HG03354 (cell line): Measurements from ENCODE around the gene PCDHAC1.

Source experiments
- ATAC-seq: cut with Tn5 transposase; IDR thresholded peaks from one replicate; pipeline ENCODE4 v1.9.1; 2021; ENCODE audit warnings: mild to moderate bottlenecking; ENCODE audit not compliant: unreplicated experiment, poor library complexity, severe bottlenecking

PCDHAC1 gene

DNA sequence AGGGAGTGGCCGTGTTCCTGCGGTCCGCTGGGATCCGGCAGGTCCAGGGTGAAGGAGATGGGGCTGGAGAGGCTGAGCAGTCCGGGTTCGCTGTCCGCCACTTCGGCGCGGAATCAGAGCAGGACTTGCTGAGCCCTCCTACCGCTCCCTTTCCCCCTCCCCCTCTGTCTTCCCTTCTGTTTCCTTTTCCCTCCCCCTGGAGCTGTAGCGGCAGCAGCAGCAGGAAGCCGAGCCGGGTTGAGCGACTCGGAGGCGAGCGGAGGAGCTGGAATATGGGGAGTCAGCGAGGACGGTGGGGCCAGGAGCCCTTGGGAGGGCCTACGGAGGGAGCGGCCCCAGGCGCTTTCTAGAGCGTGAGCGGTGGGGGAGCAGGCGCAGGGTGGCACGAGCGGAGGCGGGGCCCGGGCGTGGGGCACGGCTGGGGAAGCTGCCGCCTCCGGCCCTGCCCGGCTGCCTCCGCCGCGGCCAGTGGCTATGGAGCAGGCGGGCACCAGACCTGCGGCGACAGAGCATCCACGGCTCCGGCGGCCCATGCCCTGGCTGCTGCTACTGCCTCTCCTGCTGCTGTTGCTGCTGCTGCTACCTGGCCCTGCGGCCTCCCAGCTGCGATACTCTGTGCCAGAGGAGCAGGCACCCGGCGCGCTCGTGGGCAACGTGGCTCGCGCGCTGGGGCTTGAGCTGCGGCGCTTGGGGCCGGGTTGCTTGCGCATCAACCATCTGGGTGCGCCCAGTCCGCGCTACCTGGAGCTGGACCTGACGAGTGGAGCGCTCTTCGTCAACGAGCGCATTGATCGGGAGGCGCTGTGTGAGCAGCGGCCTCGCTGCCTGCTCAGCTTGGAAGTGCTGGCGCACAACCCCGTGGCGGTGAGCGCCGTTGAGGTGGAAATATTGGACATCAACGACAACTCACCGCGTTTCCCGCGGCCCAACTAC lies 40.5 kb downstream of the PCDHAC1 start, which contains the start of gene PCDHAC2:
TSS of gene PCDHAC2 (plus strand) at position 184 of the 933 bp plus-strand sequence. CDS start at position 475, 291 bp downstream.
- no peak for ATAC-seq

GRCh38 chr5:140967226-140967893 lies 41.3 kb downstream of the PCDHAC1 start:
- ATAC-seq, result no peak

DNA sequence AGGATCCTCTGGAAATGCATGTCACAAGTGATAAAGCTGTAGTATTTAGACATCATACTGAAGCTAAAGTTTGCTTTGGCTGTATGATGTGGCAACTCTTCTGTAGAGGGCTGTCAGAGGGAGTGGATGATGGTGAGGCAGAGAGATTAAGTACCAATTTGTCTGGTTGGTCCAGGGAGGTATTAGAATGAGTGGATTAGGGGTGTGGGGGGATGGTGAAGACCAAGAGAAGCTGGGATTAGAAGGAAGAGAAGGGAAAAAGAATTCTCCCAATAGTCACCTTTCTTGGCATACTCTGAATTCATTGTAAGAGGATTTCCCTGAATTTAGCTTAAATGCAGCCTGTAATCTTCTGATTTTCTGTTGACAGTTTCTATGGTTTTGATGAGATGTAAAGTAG lies 43.8 kb downstream of the PCDHAC1 start:
- ATAC-seq, result no peak

DNA sequence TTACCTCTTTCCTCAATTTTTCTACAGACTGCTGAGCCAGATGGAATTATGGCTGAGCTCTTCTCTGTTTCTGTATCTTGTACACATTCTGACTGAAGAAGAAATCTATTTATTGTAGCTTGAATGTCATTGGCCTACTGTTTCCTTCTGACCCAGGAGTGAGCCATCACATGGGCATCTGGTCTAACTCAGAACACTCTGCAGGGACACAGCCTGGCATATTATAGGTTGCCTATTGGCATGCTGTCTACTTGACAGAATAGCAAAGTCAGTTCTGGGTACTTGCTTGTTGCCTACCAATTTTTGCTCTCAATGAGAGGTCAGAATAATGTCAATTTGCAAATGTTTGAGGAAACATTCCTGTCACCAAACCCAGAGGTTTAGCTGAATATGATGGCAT lies 47.5 kb downstream of the PCDHAC1 start:
- ATAC-seq, result no peak

GRCh38 chr5:140977003-140977402 lies 50.9 kb downstream of the PCDHAC1 start:
- ATAC-seq, result no peak

DNA sequence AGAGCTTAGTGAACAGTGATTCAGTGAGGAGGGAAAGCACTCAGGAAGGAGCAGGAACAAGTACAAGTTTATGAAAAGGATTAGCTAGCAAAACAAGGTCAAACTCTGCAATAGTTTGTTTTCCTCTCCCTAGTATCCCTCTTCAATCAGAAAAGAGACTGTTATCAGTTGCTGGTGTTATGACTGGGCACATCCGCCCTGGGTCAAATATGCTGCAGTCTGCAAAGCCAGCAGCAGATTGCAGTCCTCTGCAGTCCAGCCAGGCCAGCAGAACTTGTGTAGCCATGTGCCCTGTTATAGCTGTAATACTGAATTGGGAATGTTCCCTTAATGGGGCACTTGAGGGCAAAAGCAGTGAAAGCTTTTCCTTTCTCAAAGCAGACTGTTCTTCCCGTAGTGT lies 52.2 kb downstream of the PCDHAC1 start:
- no peak for ATAC-seq

DNA sequence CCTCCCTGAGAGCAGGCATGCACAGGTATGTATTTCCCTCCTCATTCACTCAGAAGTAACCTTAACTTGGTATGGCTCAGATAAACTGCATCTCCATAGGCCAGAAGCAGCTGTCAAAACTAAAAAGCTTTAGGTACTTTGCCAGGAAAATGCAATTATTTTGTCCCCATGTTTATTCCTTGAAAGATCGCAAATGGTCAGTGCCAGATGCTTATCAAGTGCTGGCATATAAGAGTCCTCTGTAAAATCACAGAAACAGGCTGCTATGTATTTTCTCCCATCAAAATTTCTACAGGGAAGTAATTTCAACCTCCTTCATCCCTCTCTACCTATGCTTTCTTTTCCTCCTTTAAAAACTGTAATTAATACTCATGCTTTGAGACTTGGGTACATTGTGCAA lies 52.9 kb downstream of the PCDHAC1 start:
- ATAC-seq, result no peak
